Measurements from ENCODE around the gene ZBTB7C. TPM values are rescaled to one million over a fixed set of nuclear protein-coding genes. Genes with fewer than 3 reads are reported as not detected.

ZBTB7C gene
- total RNA-seq, 1 donor from 2014 or later, result 2.7 TPM

GRCh38 chr18:48122816-48123215, 286.4 kb downstream of the ZBTB7C start:
- intact Hi-C loops (cut with micrococcal nuclease), result no loop called here
- Histone ChIP-seq H3K27ac (replicated peaks) (no peak overlapping the region), H3K4me3 (no peak overlapping the region), H3K36me3 (no peaks in the 10 kb centered on the region), H3K27me3 (ENCODE audit: low read depth) (no peaks in the 10 kb centered on the region), H3K9me3 (replicated peaks) (no peaks in the 10 kb centered on the region), H3K4me1 (peaks cover 6% of the 10 kb centered on the region)
- DNase-seq, result no peak
- TF ChIP-seq, protein P1, sequence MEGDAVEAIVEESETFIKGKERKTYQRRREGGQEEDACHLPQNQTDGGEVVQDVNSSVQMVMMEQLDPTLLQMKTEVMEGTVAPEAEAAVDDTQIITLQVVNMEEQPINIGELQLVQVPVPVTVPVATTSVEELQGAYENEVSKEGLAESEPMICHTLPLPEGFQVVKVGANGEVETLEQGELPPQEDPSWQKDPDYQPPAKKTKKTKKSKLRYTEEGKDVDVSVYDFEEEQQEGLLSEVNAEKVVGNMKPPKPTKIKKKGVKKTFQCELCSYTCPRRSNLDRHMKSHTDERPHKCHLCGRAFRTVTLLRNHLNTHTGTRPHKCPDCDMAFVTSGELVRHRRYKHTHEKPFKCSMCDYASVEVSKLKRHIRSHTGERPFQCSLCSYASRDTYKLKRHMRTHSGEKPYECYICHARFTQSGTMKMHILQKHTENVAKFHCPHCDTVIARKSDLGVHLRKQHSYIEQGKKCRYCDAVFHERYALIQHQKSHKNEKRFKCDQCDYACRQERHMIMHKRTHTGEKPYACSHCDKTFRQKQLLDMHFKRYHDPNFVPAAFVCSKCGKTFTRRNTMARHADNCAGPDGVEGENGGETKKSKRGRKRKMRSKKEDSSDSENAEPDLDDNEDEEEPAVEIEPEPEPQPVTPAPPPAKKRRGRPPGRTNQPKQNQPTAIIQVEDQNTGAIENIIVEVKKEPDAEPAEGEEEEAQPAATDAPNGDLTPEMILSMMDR (IDR thresholded peaks at IDR 0.05; ENCODE audit: borderline replicate concordance), result no peak

DNA sequence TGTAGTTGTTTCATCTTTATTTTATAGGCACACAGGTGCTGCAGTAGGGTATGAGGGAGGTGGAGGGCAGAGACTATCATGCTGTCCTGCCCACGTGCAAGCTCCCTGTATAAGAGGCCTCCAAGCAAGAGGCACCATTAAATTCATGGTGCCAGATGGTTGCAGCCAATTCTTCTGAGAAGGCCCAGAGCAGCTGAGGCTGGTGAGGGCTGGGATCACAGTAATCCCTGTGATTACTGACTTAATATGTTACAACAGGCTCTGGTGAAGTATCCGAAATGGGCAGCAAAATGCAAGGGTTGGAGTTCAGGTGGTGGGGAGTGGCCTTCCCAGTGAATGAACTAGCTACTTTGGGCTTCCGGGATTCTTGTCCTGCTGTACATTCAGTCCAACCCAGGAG, 286.8 kb downstream of the ZBTB7C start:
- TF ChIP-seq, protein P1 (IDR thresholded peaks at IDR 0.05; ENCODE audit: borderline replicate concordance), result no peak
- Histone ChIP-seq H3K27ac (replicated peaks) (no peak overlapping the region), H3K4me1 (peaks cover 6% of the 10 kb centered on the region), H3K4me3 (no peak overlapping the region), H3K9me3 (replicated peaks) (no peaks in the 10 kb centered on the region), H3K36me3 (no peaks in the 10 kb centered on the region), H3K27me3 (ENCODE audit: low read depth) (no peaks in the 10 kb centered on the region)
- no peak for DNase-seq
- intact Hi-C loops (cut with micrococcal nuclease), result no loop called here

DNA sequence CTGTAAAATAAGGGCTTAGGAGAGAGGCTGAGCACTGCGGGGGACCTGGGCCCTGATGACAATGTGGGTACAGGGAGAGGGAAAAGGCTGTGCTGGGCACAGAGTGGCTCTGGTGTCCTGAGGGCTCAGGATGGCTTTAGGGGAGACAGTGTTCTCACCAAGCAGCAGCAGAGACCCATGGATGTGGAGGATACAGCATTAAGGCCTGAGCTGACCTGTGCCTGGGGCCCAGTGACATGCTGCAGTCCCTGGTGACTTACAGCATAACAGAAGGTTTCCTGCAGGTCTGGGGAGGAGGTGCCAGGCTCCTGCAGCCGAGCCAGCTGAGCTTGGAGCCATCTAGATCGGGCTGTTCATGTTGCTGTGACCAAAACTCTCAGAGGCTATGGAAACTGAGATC, 287.4 kb downstream of the ZBTB7C start:
- no peak overlapping the region for H3K4me3 ChIP-seq
- no peak overlapping the region for H3K27ac ChIP-seq (replicated peaks)
- no peaks in the 10 kb centered on the region for H3K27me3 ChIP-seq (ENCODE audit: low read depth)
- intact Hi-C loops (cut with micrococcal nuclease), result no loop called here
- no peaks in the 10 kb centered on the region for H3K9me3 ChIP-seq (replicated peaks)
- no peak for DNase-seq
- TF ChIP-seq, protein P1 (IDR thresholded peaks at IDR 0.05; ENCODE audit: borderline replicate concordance), result no peak
- no peaks in the 10 kb centered on the region for H3K36me3 ChIP-seq
- peaks cover 6% of the 10 kb centered on the region for H3K4me1 ChIP-seq

DNA sequence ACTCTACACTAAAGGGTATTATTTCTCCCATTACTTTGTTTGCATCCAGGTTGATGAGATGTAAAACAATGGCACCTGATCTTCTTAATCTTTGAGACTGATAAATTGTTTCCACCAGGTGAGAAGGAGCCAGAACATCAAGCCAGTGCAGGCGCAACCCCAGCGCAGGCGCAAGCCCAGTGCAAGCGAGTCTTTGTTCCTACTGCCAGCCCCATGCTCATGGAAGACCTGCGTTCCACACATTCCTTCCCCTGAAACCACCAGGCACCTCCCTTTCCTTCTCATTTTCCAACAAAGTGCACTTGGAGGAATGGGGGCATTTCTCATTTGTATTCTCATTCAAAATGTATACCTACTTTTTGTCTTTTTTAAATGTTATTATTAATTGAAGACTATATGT, 290.0 kb downstream of the ZBTB7C start:
- no peaks in the 10 kb centered on the region for H3K4me1 ChIP-seq
- H3K9me3 ChIP-seq (replicated peaks), result no peaks in the 10 kb centered on the region
- H3K27ac ChIP-seq (replicated peaks), result no peak overlapping the region
- no peak overlapping the region for H3K4me3 ChIP-seq
- TF ChIP-seq, protein P1 (IDR thresholded peaks at IDR 0.05; ENCODE audit: borderline replicate concordance), result no peak
- intact Hi-C loops (cut with micrococcal nuclease), result no loop called here
- no peaks in the 10 kb centered on the region for H3K36me3 ChIP-seq
- DNase-seq, result no peak
- H3K27me3 ChIP-seq (ENCODE audit: low read depth), result no peaks in the 10 kb centered on the region

- no peak for DNase-seq
- TF ChIP-seq, protein P1 (IDR thresholded peaks at IDR 0.05; ENCODE audit: borderline replicate concordance), result no peak
- no peaks in the 10 kb centered on the region for H3K36me3 ChIP-seq
Observed at GRCh38 chr18:48116873-48117630, 292.1 kb downstream of the ZBTB7C start.

More at GRCh38 chr18:48116873-48117630, 292.1 kb downstream of the ZBTB7C start:
- no peak overlapping the region for H3K4me3 ChIP-seq
- H3K4me1 ChIP-seq, result no peaks in the 10 kb centered on the region
- no peak overlapping the region for H3K27ac ChIP-seq (replicated peaks)
- H3K27me3 ChIP-seq (ENCODE audit: low read depth), result no peaks in the 10 kb centered on the region
- intact Hi-C loops (cut with micrococcal nuclease), result no loop called here
- H3K9me3 ChIP-seq (replicated peaks), result no peaks in the 10 kb centered on the region

All from left ventricle myocardium inferior (tissue), 1 donor.